Osteocyte (in vitro differentiated cells): Measurements from ENCODE around the gene CDCA7L. TPM values are rescaled to one million over a fixed set of nuclear protein-coding genes. Genes with fewer than 3 reads are reported as not detected.

ENCODE experiments used
- DNase-seq: peaks from one replicate; pipeline ENCODE4 v3.0.0; 2021; ENCODE audit warnings: mixed read lengths; ENCODE audit not compliant: unreplicated experiment; ENCODE audit errors: extremely low spot score
- H3K27ac Mint-ChIP-seq: one replicate; pipeline ENCODE4 v1.8.0; 2021; ENCODE audit warnings: mild to moderate bottlenecking, mixed read lengths; ENCODE audit not compliant: unreplicated experiment
- H3K27me3 Mint-ChIP-seq: one replicate; pipeline ENCODE4 v1.8.0; 2021; ENCODE audit warnings: mixed read lengths; ENCODE audit not compliant: unreplicated experiment
- H3K36me3 Mint-ChIP-seq: one replicate; pipeline ENCODE4 v1.8.0; 2021; ENCODE audit warnings: mixed read lengths; ENCODE audit not compliant: unreplicated experiment
- H3K4me1 Mint-ChIP-seq: one replicate; pipeline ENCODE4 v1.8.0; 2021; ENCODE audit warnings: mixed read lengths; ENCODE audit not compliant: unreplicated experiment
- H3K4me3 Mint-ChIP-seq: one replicate; pipeline ENCODE4 v1.8.0; 2021; ENCODE audit warnings: mild to moderate bottlenecking, moderate library complexity, mixed read lengths; ENCODE audit not compliant: unreplicated experiment
- H3K9me3 Mint-ChIP-seq: one replicate; pipeline ENCODE4 v1.8.0; 2021; ENCODE audit warnings: mixed read lengths; ENCODE audit not compliant: unreplicated experiment
- total RNA-seq: library from RNA; stranded (reverse); gene quantifications from 2 replicates; pipeline ENCODE4 v1.2.1, GENCODE V29; 2021
- TF ChIP-seq, protein P1 (sequence below): fragments of 200-600 bp; sonication (generic); IDR thresholded peaks from 2 replicates; pipeline ENCODE4 v1.5.0; 2021; ENCODE audit warnings: antibody characterized with exemption, mild to moderate bottlenecking, moderate library complexity

The CDCA7L gene
- total RNA-seq, 1 donor from 2014 or later: 26.3 TPM

DNA sequence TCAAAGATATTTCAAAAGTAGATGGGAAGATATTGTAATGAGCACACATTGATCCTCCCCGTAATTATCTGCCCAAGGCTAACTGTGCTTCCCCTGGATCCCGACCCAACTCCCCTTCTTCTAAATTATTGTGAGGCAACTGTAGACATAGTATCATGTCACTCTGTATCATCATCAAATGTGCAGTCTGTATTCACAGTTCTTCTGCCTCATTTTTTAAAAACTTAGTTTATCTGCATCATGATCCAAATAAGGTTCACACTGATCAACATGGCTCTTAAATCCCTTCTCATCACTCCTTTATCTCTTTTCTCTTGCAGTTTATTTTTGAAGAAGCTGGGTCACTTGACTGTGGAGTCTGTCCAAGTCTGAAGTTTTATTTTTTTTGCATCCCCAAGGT, 27.5 kb downstream of the CDCA7L start:
- no peak overlapping the region for H3K4me3 Mint-ChIP-seq
- H3K27ac Mint-ChIP-seq: no peak overlapping the region
- peaks cover 2% of the 10 kb centered on the region for H3K4me1 Mint-ChIP-seq
- H3K27me3 Mint-ChIP-seq: no peaks in the 10 kb centered on the region
- peaks cover 8% of the 10 kb centered on the region for H3K36me3 Mint-ChIP-seq
- DNase-seq: no peak
- TF ChIP-seq, protein P1, sequence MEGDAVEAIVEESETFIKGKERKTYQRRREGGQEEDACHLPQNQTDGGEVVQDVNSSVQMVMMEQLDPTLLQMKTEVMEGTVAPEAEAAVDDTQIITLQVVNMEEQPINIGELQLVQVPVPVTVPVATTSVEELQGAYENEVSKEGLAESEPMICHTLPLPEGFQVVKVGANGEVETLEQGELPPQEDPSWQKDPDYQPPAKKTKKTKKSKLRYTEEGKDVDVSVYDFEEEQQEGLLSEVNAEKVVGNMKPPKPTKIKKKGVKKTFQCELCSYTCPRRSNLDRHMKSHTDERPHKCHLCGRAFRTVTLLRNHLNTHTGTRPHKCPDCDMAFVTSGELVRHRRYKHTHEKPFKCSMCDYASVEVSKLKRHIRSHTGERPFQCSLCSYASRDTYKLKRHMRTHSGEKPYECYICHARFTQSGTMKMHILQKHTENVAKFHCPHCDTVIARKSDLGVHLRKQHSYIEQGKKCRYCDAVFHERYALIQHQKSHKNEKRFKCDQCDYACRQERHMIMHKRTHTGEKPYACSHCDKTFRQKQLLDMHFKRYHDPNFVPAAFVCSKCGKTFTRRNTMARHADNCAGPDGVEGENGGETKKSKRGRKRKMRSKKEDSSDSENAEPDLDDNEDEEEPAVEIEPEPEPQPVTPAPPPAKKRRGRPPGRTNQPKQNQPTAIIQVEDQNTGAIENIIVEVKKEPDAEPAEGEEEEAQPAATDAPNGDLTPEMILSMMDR: no peak
- no peaks in the 10 kb centered on the region for H3K9me3 Mint-ChIP-seq

GRCh38 chr7:21916629-21917028, 29.1 kb downstream of the CDCA7L start:
- TF ChIP-seq, protein P1: no peak
- no peak overlapping the region for H3K27ac Mint-ChIP-seq
- no peak for DNase-seq
- H3K4me1 Mint-ChIP-seq: no peaks in the 10 kb centered on the region
- no peak overlapping the region for H3K4me3 Mint-ChIP-seq
- H3K9me3 Mint-ChIP-seq: no peaks in the 10 kb centered on the region
- no peaks in the 10 kb centered on the region for H3K27me3 Mint-ChIP-seq
- peaks cover 10% of the 10 kb centered on the region for H3K36me3 Mint-ChIP-seq

DNA sequence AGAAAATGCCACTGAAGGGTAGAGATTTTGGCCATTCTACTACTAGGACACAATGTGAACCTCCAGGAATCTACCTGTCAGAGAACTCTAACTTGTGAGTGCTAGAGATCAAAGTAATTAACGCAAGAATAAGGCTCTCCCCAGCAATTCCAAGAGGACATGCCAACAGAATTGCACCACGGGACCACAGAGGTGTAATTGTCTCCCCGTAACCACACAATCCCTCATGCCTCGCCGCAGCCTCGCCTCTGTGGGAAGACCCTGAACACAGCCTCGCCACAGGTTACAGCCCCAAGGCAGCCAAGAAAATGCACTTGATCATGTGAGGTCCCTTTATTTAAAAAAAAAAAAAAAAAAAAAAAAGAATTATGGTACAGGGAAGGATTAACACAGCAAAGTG, 29.5 kb downstream of the CDCA7L start:
- no peaks in the 10 kb centered on the region for H3K4me1 Mint-ChIP-seq
- no peak overlapping the region for H3K4me3 Mint-ChIP-seq
- no peaks in the 10 kb centered on the region for H3K27me3 Mint-ChIP-seq
- peaks cover 10% of the 10 kb centered on the region for H3K36me3 Mint-ChIP-seq
- TF ChIP-seq, protein P1: no peak
- no peak for DNase-seq
- H3K9me3 Mint-ChIP-seq: no peaks in the 10 kb centered on the region
- no peak overlapping the region for H3K27ac Mint-ChIP-seq

DNA sequence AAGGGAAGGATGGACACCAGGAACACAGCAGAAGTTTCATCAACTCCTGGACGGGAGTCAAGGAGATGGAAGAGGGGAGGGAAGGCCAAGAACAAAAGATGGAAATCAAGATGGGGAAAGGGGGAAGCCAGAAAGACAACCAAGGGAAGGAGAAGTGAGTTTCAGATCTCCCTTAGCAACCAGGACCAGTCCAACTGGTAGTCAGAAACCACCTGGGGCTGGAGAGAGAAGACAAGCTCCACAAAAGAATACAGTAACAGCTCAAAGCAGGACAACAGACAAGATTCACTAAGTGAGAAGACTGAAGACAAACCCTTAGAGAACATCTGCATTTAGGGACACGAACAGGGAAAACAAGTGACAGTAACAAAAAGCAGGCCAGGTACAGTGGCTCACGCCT, 30.6 kb downstream of the CDCA7L start:
- Mint-ChIP-seq H3K36me3 (peaks cover 10% of the 10 kb centered on the region), H3K4me1 (no peaks in the 10 kb centered on the region), H3K4me3 (no peak overlapping the region), H3K27me3 (no peaks in the 10 kb centered on the region), H3K9me3 (no peaks in the 10 kb centered on the region), H3K27ac (no peak overlapping the region)
- DNase-seq: no peak
- TF ChIP-seq, protein P1: no peak

DNA sequence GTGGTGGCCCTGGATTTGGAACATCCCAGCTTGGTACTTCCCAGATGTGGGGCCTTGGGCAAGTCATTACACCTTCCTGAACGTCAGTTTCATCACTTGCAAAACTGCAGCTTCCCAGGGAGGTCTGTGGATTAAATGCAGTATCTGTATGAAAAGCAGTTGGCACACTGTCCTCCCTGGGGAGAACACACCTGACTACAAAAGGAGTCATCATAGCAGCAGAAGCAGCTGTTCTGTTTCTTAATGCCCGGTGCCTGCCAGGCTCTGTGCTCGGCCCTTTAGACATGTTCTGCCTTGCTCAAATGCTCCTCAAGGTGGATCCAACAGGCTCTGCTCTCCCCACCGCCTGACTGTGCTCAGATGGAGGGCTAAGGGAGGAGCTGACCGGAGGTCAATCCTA, 31.0 kb downstream of the CDCA7L start:
- H3K27me3 Mint-ChIP-seq: no peaks in the 10 kb centered on the region
- H3K36me3 Mint-ChIP-seq: peaks cover 10% of the 10 kb centered on the region
- TF ChIP-seq, protein P1: no peak
- H3K9me3 Mint-ChIP-seq: no peaks in the 10 kb centered on the region
- no peak for DNase-seq
- H3K4me1 Mint-ChIP-seq: no peaks in the 10 kb centered on the region
- no peak overlapping the region for H3K27ac Mint-ChIP-seq
- H3K4me3 Mint-ChIP-seq: no peak overlapping the region
